Fibroblast of peridontal ligament (primary cell): ENCODE results near the gene HBEGF.
A peak's percentile ranks its signal among the peaks of the same experiment; 100 is the strongest.

ENCODE experiments used
- DNase-seq: peaks from one replicate; pipeline ENCODE4 v3.0.0-alpha.2; 2010; ENCODE audit errors: extremely low read depth

HBEGF gene

GRCh38 chr5:140346348-140347221 lies at the start of gene HBEGF:
HBEGF (minus strand) TSS chr5:140346603; CDS start chr5:140346328, 275 bp downstream.
- peak; percentile 52 for DNase-seq

GRCh38 chr5:140393738-140394137 lies 47.3 kb upstream of the HBEGF start:
- no peak for DNase-seq

GRCh38 chr5:140391732-140392131 lies 45.3 kb upstream of the HBEGF start:
- no peak for DNase-seq

GRCh38 chr5:140391312-140391711 lies 44.9 kb upstream of the HBEGF start:
- DNase-seq, result peak; percentile 76

GRCh38 chr5:140388052-140388451 lies 41.6 kb upstream of the HBEGF start:
- DNase-seq, result no peak

GRCh38 chr5:140383300-140383699 lies 36.9 kb upstream of the HBEGF start:
- DNase-seq, result no peak

GRCh38 chr5:140382866-140383265 lies 36.5 kb upstream of the HBEGF start:
- DNase-seq, result no peak

GRCh38 chr5:140381972-140382371 lies 35.6 kb upstream of the HBEGF start:
- no peak for DNase-seq

- no peak for DNase-seq
These were observed 34.9 kb upstream of the HBEGF start for GRCh38 chr5:140381351-140381750.

- DNase-seq, result peak; percentile 81
These were observed 26.6 kb upstream of the HBEGF start for GRCh38 chr5:140372971-140373487.

- DNase-seq, result no peak
These were observed 25.2 kb upstream of the HBEGF start for GRCh38 chr5:140371356-140372151.

GRCh38 chr5:140367256-140368013 lies 21.0 kb upstream of the HBEGF start:
- DNase-seq, result no peak

- no peak for DNase-seq
These were observed 20.3 kb upstream of the HBEGF start for GRCh38 chr5:140366589-140367255.

- DNase-seq, result no peak
These were observed 19.5 kb upstream of the HBEGF start for GRCh38 chr5:140365941-140366340.

- no peak for DNase-seq
These were observed 18.9 kb upstream of the HBEGF start for GRCh38 chr5:140365282-140365681.

- no peak for DNase-seq
These were observed 18.0 kb upstream of the HBEGF start for GRCh38 chr5:140364472-140364765.

GRCh38 chr5:140363631-140364471 lies 17.4 kb upstream of the HBEGF start:
- no peak for DNase-seq

- peak; percentile 45 for DNase-seq
These were observed 16.6 kb upstream of the HBEGF start for GRCh38 chr5:140362875-140363630.

- no peak for DNase-seq
These were observed 15.9 kb upstream of the HBEGF start for GRCh38 chr5:140362311-140362710.

- no peak for DNase-seq
These were observed 15.5 kb upstream of the HBEGF start for GRCh38 chr5:140361901-140362300.
